ENCODE measurements around the gene ADAMTS3. TPM values are rescaled to one million over a fixed set of nuclear protein-coding genes. Genes with fewer than 3 reads are reported as not detected.

Gene ADAMTS3
- polyA plus RNA-seq, 2 of the 4 experiments (the other 2 are of a cell fraction), result 0.03 TPM; not detected in 1

DNA sequence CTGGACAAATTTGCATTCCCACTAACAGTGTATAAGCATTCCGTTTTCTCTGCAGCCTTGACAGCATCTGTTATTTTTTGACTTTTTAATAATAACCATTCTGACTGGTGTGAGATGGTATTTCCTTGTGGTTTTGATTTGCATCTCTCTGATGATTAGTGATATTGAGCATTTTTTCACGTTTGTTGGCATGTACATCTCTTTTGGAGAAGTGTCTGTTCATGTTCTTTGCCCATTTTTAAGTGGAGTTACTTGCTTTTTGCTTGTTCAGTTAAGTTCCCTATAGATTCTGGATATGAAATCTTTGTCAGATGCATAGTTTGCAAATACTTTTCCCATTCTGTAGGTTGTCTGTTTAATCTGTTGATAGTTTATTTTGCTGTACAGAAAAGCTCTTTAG lies 68.8 kb downstream of the ADAMTS3 start:
- WGBS (ENCODE audit: missing lambda C conversion rate), result 2% methylated on average over 2 of the region's 2 CpGs
- CTCF ChIA-PET, result no interaction called here
- no peak for ATAC-seq
- no peak overlapping the region for H3K4me3 ChIP-seq
- POLR2A ChIA-PET, result no interaction called here
- H3K9me3 ChIP-seq, result no peaks in the 10 kb centered on the region
- no peaks in the 10 kb centered on the region for H3K4me1 ChIP-seq
- DNase-seq (ENCODE audit: low read depth in 1 of 2, low spot score in 1 of 2), result no peak
- no peak overlapping the region for H3K4me2 ChIP-seq
- no peak for TF ChIP-seq TP53 (CRISPR knock-in tag; IDR thresholded peaks at IDR 0.05)
- TF ChIP-seq MYC (IDR thresholded peaks at IDR 0.05; ENCODE audit: borderline replicate concordance, low read length), result no peak
- TF ChIP-seq CHD4 (IDR thresholded peaks at IDR 0.05; ENCODE audit: borderline replicate concordance), result no peak
- TF ChIP-seq TFCP2L1 (CRISPR knock-in tag; IDR thresholded peaks at IDR 0.05), result no peak
- no peak for TF ChIP-seq POLR2A (IDR thresholded peaks at IDR 0.05; ENCODE audit: low read length)
- no peak for TF ChIP-seq HOXA7 (CRISPR knock-in tag; IDR thresholded peaks at IDR 0.05)
- TF ChIP-seq HOXB5 (CRISPR knock-in tag; IDR thresholded peaks at IDR 0.05), result no peak
- TF ChIP-seq FOSL2 (IDR thresholded peaks at IDR 0.05), result no peak
- no peak for TF ChIP-seq FOSL2 (CRISPR knock-in tag; IDR thresholded peaks at IDR 0.05)
- no peak for TF ChIP-seq MAX (IDR thresholded peaks at IDR 0.05)
- no peak for TF ChIP-seq SREBF2 (IDR thresholded peaks at IDR 0.05)
- TF ChIP-seq REST (IDR thresholded peaks at IDR 0.05), result no peak
- TF ChIP-seq SMC3 (IDR thresholded peaks at IDR 0.05), result no peak
- TF ChIP-seq EHMT2 (IDR thresholded peaks at IDR 0.05; ENCODE audit: low read depth), result no peak
- no peak for FAIRE-seq
- H3K27ac ChIP-seq, result no peak overlapping the region

DNA sequence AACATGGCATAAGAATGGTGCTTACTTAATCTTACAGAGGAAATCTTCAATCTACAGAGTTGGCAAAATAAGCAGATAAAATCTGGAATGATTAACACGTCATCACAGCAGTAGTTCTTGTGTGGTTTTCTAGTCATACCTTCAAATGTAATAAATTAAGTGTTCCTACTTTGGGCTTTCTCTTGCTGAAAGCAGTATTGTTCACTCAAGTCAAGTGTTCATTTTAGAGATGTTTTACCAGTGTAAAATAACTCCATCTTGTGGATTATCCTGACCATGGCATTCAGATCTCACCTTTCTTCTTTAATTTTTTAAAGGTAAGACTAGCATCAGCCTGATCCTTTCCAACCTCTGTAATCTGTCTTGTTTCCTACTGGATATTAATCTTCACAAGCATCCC lies 72.9 kb downstream of the ADAMTS3 start:
- FAIRE-seq (no peak), ATAC-seq (no peak)
- CTCF ChIA-PET, result interaction anchor here (0.7 kb wide), 1 partner anchor 54 kb away, joined by 3 read pairs; no protein-coding TSS in a partner anchor
- TF ChIP-seq CTCF (IDR thresholded peaks at IDR 0.05) (no peak), TP53 (CRISPR knock-in tag; IDR thresholded peaks at IDR 0.05) (no peak), ESRRA (IDR thresholded peaks at IDR 0.05; ENCODE audit: borderline replicate concordance, low read length) (no peak), HOXB13 (CRISPR knock-in tag; IDR thresholded peaks at IDR 0.05; ENCODE audit: low read depth) (no peak), MAFK (IDR thresholded peaks at IDR 0.05; ENCODE audit: partially characterized antibody) (no peak), POLR2AphosphoS2 (conservative IDR thresholded peaks at IDR 0.05; ENCODE audit: low read length) (no peak), REST (IDR thresholded peaks at IDR 0.05) (no peak), EHMT2 (IDR thresholded peaks at IDR 0.05; ENCODE audit: low read depth) (no peak), SREBF2 (IDR thresholded peaks at IDR 0.05) (no peak), BHLHE40 (IDR thresholded peaks at IDR 0.05; ENCODE audit: low read depth, low read length) (no peak), CHD4 (IDR thresholded peaks at IDR 0.05; ENCODE audit: borderline replicate concordance) (no peak), HOXB5 (CRISPR knock-in tag; IDR thresholded peaks at IDR 0.05) (no peak), NFE2L2 (conservative IDR thresholded peaks at IDR 0.05; ENCODE audit: low read length) (no peak)
- TF ChIP-seq, protein P1, sequence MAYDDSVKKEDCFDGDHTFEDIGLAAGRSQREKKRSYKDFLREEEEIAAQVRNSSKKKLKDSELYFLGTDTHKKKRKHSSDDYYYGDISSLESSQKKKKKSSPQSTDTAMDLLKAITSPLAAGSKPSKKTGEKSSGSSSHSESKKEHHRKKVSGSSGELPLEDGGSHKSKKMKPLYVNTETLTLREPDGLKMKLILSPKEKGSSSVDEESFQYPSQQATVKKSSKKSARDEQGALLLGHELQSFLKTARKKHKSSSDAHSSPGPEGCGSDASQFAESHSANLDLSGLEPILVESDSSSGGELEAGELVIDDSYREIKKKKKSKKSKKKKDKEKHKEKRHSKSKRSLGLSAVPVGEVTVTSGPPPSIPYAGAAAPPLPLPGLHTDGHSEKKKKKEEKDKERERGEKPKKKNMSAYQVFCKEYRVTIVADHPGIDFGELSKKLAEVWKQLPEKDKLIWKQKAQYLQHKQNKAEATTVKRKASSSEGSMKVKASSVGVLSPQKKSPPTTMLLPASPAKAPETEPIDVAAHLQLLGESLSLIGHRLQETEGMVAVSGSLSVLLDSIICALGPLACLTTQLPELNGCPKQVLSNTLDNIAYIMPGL (CRISPR knock-in tag; IDR thresholded peaks at IDR 0.05; ENCODE audit: borderline replicate concordance), result no peak
- TF ChIP-seq, protein P2, sequence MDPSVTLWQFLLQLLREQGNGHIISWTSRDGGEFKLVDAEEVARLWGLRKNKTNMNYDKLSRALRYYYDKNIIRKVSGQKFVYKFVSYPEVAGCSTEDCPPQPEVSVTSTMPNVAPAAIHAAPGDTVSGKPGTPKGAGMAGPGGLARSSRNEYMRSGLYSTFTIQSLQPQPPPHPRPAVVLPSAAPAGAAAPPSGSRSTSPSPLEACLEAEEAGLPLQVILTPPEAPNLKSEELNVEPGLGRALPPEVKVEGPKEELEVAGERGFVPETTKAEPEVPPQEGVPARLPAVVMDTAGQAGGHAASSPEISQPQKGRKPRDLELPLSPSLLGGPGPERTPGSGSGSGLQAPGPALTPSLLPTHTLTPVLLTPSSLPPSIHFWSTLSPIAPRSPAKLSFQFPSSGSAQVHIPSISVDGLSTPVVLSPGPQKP (IDR thresholded peaks at IDR 0.05; ENCODE audit: low read depth, low read length), result no peak
- TF ChIP-seq, protein P3, sequence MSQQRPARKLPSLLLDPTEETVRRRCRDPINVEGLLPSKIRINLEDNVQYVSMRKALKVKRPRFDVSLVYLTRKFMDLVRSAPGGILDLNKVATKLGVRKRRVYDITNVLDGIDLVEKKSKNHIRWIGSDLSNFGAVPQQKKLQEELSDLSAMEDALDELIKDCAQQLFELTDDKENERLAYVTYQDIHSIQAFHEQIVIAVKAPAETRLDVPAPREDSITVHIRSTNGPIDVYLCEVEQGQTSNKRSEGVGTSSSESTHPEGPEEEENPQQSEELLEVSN (IDR thresholded peaks at IDR 0.05; ENCODE audit: borderline replicate concordance, low read depth), result no peak

More for the DNA sequence above, 72.9 kb downstream of the ADAMTS3 start:
- no peak overlapping the region for H3K4me2 ChIP-seq
- no peak overlapping the region for H3K27ac ChIP-seq
- no peak for DNase-seq (ENCODE audit: low read depth in 1 of 2, low spot score in 1 of 2)
- H3K9me3 ChIP-seq, result no peaks in the 10 kb centered on the region
- no peak overlapping the region for H3K4me3 ChIP-seq
- POLR2A ChIA-PET, result no interaction called here
- 8% methylated on average over 1 of the region's 1 CpG for WGBS (ENCODE audit: missing lambda C conversion rate)
- no peaks in the 10 kb centered on the region for H3K4me1 ChIP-seq
